CD4-positive, alpha-beta T cell (primary cell): ENCODE data around the gene CMTR2. TPM values are rescaled to one million over a fixed set of nuclear protein-coding genes. Genes with fewer than 3 reads are reported as not detected.

Source experiments
- ATAC-seq: fragments of 200-7000 bp; cut with Tn5 transposase; one replicate; pipeline ENCODE4 v1.10.0; 2022; ENCODE audit warnings: mild to moderate bottlenecking; ENCODE audit not compliant: poor library complexity
- CTCF ChIA-PET: fragments of 350-600 bp; sonication (Branson Sonifier 250); formaldehyde crosslinking; loops from one replicate; lab custom pipeline; 2021; ENCODE audit warnings: antibody characterized with exemption, inconsistent platforms; lab: Charles Lee
- POLR2A ChIA-PET: fragments of 350-600 bp; sonication (Branson Sonifier 250); formaldehyde crosslinking; loops from one replicate; lab custom pipeline; 2021; ENCODE audit warnings: antibody characterized with exemption, inconsistent platforms; lab: Charles Lee
- DNase-seq, 14 experiments: peaks; one replicate each; pipeline ENCODE4 v3.0.0-alpha.2; 2013 to 2020; ENCODE audit warnings: mixed read lengths in 2 of 14
- H3K27ac ChIP-seq, 2 donors: one replicate each; pipeline versions ENCODE4 v1.5.1 to v1.7.0; 2013; ENCODE audit warnings: low read length in 2 of 2, low read depth in 1 of 2, mild to moderate bottlenecking in 1 of 2
- H3K27me3 ChIP-seq, 2 experiments: 1 replicate in 1 of 2; 2 replicates in 1 of 2; pipeline versions ENCODE4 v1.6.1 to v1.7.0; 2013; ENCODE audit warnings: low read length in 2 of 2, control low read depth in 1 of 2, mild to moderate bottlenecking in 1 of 2, moderate library complexity in 1 of 2; ENCODE audit not compliant: insufficient read depth in 2 of 2, control insufficient read depth in 1 of 2
- H3K36me3 ChIP-seq: one replicate; pipeline ENCODE4 v1.6.1; 2013; ENCODE audit warnings: low read length, control low read depth; ENCODE audit not compliant: insufficient read depth
- H3K4me1 ChIP-seq: one replicate; pipeline ENCODE4 v1.6.1; 2013; ENCODE audit warnings: low read length, control low read depth; ENCODE audit not compliant: insufficient read depth
- H3K4me3 ChIP-seq: one replicate; pipeline ENCODE4 v1.5.1; 2013; ENCODE audit warnings: mild to moderate bottlenecking, low read length, moderate library complexity
- H3K9me3 ChIP-seq, 2 experiments: 1 replicate in 1 of 2; 2 replicates in 1 of 2; pipeline versions ENCODE4 v1.6.1 to v1.7.0; 2013; ENCODE audit warnings: low read length in 2 of 2, mild to moderate bottlenecking in 2 of 2, control low read depth in 1 of 2, moderate library complexity in 1 of 2; ENCODE audit not compliant: control insufficient read depth in 1 of 2, insufficient read depth in 1 of 2
- H3K27ac Mint-ChIP-seq: one replicate; pipeline ENCODE4 v1.8.0; 2020; ENCODE audit warnings: mixed read lengths
- H3K27me3 Mint-ChIP-seq: one replicate; pipeline ENCODE4 v1.8.0; 2021; ENCODE audit warnings: mixed read lengths
- H3K36me3 Mint-ChIP-seq: one replicate; pipeline ENCODE4 v1.8.0; 2021; ENCODE audit warnings: low read depth, mixed read lengths
- H3K4me1 Mint-ChIP-seq: one replicate; pipeline ENCODE4 v1.8.0; 2021; ENCODE audit warnings: low read depth, mixed read lengths
- H3K4me3 Mint-ChIP-seq: one replicate; pipeline ENCODE4 v1.8.0; 2020; ENCODE audit warnings: mild to moderate bottlenecking, mixed read lengths
- H3K9me3 Mint-ChIP-seq: one replicate; pipeline ENCODE4 v1.8.0; 2020; ENCODE audit warnings: mixed read lengths
- CTCF ChIP-seq: fragments of 200-600 bp; IDR thresholded peaks from one replicate; pipeline ENCODE4 v1.8.0; 2022; ENCODE audit warnings: antibody characterized with exemption, mild to moderate bottlenecking
- intact Hi-C, 2 experiments: fragments of 100-400 bp; cut with DNase I in 1 of 2; cut with micrococcal nuclease in 1 of 2; formaldehyde crosslinking; loops; one replicate each; pipeline versions ENCODE4 v1.15.1 to v1.9.0; 2023 to 2025; cut with DNase I, micrococcal nuclease
- polyA plus RNA-seq, 2 donors: library from polyadenylated mRNA; unstranded; fragments of 120-200 nt; gene quantifications; one replicate each; pipeline ENCODE4 v1.2.1, GENCODE V29; 2013
- total RNA-seq, 174 experiments: library from RNA in 2 of 174; stranded (reverse) in 2 of 174; gene quantifications; one replicate each; pipeline ENCODE4 v1.2.3 and lab custom pipeline; 2021 to 2026

Gene CMTR2, protein sequence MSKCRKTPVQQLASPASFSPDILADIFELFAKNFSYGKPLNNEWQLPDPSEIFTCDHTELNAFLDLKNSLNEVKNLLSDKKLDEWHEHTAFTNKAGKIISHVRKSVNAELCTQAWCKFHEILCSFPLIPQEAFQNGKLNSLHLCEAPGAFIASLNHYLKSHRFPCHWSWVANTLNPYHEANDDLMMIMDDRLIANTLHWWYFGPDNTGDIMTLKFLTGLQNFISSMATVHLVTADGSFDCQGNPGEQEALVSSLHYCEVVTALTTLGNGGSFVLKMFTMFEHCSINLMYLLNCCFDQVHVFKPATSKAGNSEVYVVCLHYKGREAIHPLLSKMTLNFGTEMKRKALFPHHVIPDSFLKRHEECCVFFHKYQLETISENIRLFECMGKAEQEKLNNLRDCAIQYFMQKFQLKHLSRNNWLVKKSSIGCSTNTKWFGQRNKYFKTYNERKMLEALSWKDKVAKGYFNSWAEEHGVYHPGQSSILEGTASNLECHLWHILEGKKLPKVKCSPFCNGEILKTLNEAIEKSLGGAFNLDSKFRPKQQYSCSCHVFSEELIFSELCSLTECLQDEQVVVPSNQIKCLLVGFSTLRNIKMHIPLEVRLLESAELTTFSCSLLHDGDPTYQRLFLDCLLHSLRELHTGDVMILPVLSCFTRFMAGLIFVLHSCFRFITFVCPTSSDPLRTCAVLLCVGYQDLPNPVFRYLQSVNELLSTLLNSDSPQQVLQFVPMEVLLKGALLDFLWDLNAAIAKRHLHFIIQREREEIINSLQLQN
- 1 to 10 TPM; 5.9 to 6.6 TPM for total RNA-seq
- 23.4 TPM for polyA plus RNA-seq (2013, experiment 1 of 2)
- 17.7 TPM for polyA plus RNA-seq (2013, experiment 2 of 2)
- 27.5 to 94.6 (median 66.6) reads per million in 172 experiments for total RNA-seq (lab: John Stamatoyannopoulos, UW)

GRCh38 chr16:71288890-71289731 lies at the start of gene CMTR2:
CMTR2 (minus strand) TSS chr16:71289402; CDS start chr16:71285920, 3,482 bp downstream.
- H3K9me3 Mint-ChIP-seq = peaks cover 2% of the 10 kb centered on the region
- TF ChIP-seq CTCF = no peak
- peak within 1 kb of the TSS; percentile 91 for H3K4me3 Mint-ChIP-seq
- peaks cover 19% of the 10 kb centered on the region for H3K4me1 ChIP-seq
- H3K4me1 Mint-ChIP-seq = peaks cover 31% of the 10 kb centered on the region
- H3K27ac ChIP-seq = peak within 1 kb of the TSS; percentile 80 to 90
- POLR2A ChIA-PET = no interaction called here
- CTCF ChIA-PET = no interaction called here
- H3K27me3 ChIP-seq = peaks cover 5 to 17% of the 10 kb centered on the region in 2 experiments
- peaks cover 18% of the 10 kb centered on the region for H3K36me3 ChIP-seq
- peak within 1 kb of the TSS; percentile 81 for H3K27ac Mint-ChIP-seq
- intact Hi-C loops = loop anchor here in 1 of 2 experiments (5.0 kb wide), 3 partner anchors 173 to 487 kb away; partner anchors contain the start of genes VAC14 and ZNF23
- H3K4me3 ChIP-seq = peak within 1 kb of the TSS; percentile 94
- DNase-seq = peak; percentile 71 to 95 (median 83)
- peak; percentile 92 for ATAC-seq
- peaks cover 46% of the 10 kb centered on the region for H3K36me3 Mint-ChIP-seq
- peaks cover 0 to 6% of the 10 kb centered on the region in 2 experiments for H3K9me3 ChIP-seq
- H3K27me3 Mint-ChIP-seq = peaks cover 26% of the 10 kb centered on the region

DNA sequence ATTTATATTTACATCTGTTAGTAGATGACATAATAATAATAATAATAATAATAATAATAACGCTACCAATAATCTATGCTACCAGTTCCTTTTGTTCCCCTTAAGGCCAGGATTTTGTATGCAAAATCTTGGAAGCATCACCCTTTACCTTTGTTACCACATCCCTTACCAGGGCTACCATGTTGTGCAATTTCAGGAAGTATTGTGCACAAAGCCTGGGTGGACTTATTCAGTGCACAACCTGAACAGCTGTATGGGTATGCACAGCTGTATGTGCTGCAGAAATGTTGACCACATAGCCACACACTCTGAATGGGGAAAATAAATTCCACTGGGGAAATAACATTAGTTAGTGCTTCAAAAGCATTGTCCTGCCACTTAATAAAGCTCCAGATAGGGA lies 49.4 kb upstream of the CMTR2 start:
- intact Hi-C loops = no loop called here
- Mint-ChIP-seq H3K9me3 (peaks cover 4% of the 10 kb centered on the region), H3K36me3 (no peaks in the 10 kb centered on the region), H3K27me3 (peaks cover 41% of the 10 kb centered on the region), H3K4me1 (no peaks in the 10 kb centered on the region), H3K27ac (no peak overlapping the region), H3K4me3 (no peak overlapping the region)
- ATAC-seq = no peak
- Histone ChIP-seq H3K27me3 (peaks cover 0 to 17% of the 10 kb centered on the region in 2 experiments), H3K4me3 (no peak overlapping the region), H3K4me1 (no peaks in the 10 kb centered on the region), H3K9me3 (no peaks in the 10 kb centered on the region), H3K36me3 (no peaks in the 10 kb centered on the region), H3K27ac (no peak overlapping the region)
- ChIA-PET POLR2A (no interaction called here), CTCF (no interaction called here)
- no peak for DNase-seq
- no peak for TF ChIP-seq CTCF

DNA sequence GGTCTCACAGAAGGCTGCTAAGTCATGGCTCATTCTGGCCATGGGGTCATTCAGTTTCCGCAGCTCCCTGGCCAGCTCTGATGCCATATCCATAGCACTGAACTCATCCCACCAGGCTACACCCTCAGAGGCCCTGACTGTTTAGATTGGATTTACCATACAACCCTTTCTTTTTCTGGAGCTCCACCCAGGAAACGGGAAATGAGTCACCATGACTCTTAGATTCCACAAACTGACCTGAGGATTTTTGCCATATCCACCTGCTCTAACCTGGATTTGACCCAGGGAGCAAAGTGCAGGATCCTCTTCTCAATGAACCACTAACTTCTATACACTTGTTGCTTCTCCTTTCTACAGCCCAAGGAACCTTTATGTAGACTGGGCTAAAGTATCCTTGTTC lies 49.0 kb upstream of the CMTR2 start:
- no peak overlapping the region for H3K27ac ChIP-seq
- Mint-ChIP-seq H3K27ac (no peak overlapping the region), H3K9me3 (peaks cover 4% of the 10 kb centered on the region), H3K4me1 (no peaks in the 10 kb centered on the region), H3K4me3 (no peak overlapping the region), H3K27me3 (peaks cover 38% of the 10 kb centered on the region), H3K36me3 (no peaks in the 10 kb centered on the region)
- H3K36me3 ChIP-seq = no peaks in the 10 kb centered on the region
- intact Hi-C loops = no loop called here
- H3K4me3 ChIP-seq = no peak overlapping the region
- peaks cover 0 to 17% of the 10 kb centered on the region in 2 experiments for H3K27me3 ChIP-seq
- no peak for DNase-seq
- CTCF ChIA-PET = no interaction called here
- no peaks in the 10 kb centered on the region for H3K4me1 ChIP-seq
- POLR2A ChIA-PET = no interaction called here
- H3K9me3 ChIP-seq = no peaks in the 10 kb centered on the region
- no peak for ATAC-seq
- no peak for TF ChIP-seq CTCF
